WTC11 (cell line): Measurements from ENCODE around the gene CBY1. TPM values are rescaled to one million over a fixed set of nuclear protein-coding genes. Genes with fewer than 3 reads are reported as not detected.

ENCODE experiments used
- ATAC-seq: fragments of 200-7000 bp; cut with Tn5 transposase; 2 replicates; pipeline ENCODE4 v1.10.0; 2021; ENCODE audit warnings: mild to moderate bottlenecking, moderate library complexity
- CTCF ChIA-PET: fragments of 300-600 bp; sonication (Branson Sonifier 250); formaldehyde crosslinking; loops from one replicate; lab custom pipeline; 2021; ENCODE audit warnings: antibody characterized with exemption; lab: Charles Lee
- POLR2A ChIA-PET: fragments of 350-600 bp; sonication (Branson Sonifier 250); formaldehyde crosslinking; loops from one replicate; lab custom pipeline; 2021; ENCODE audit warnings: antibody characterized with exemption; lab: Charles Lee
- DNase-seq: peaks from one replicate; pipeline ENCODE4 v3.0.0; 2021; ENCODE audit warnings: low spot score
- H3K27ac Mint-ChIP-seq: 2 replicates; pipeline ENCODE4 v1.8.0; 2021; ENCODE audit warnings: mixed read lengths
- H3K27me3 Mint-ChIP-seq: 2 replicates; pipeline ENCODE4 v1.8.0; 2021; ENCODE audit warnings: low read depth, mild to moderate bottlenecking, moderate library complexity, mixed read lengths
- H3K36me3 Mint-ChIP-seq: 2 replicates; pipeline ENCODE4 v1.8.0; 2021; ENCODE audit warnings: mixed read lengths
- H3K4me1 Mint-ChIP-seq: 2 replicates; pipeline ENCODE4 v1.8.0; 2022; ENCODE audit warnings: mixed read lengths
- H3K4me3 Mint-ChIP-seq: 2 replicates; pipeline ENCODE4 v1.8.0; 2021; ENCODE audit warnings: mild to moderate bottlenecking, moderate library complexity, mixed read lengths
- H3K9me3 Mint-ChIP-seq: 2 replicates; pipeline ENCODE4 v1.8.0; 2021; ENCODE audit warnings: mixed read lengths
- CBFB ChIP-seq: sonication (generic); formaldehyde crosslinking; IDR thresholded peaks from 2 replicates; pipeline ENCODE4 v1.8.1; 2022; ENCODE audit warnings: mild to moderate bottlenecking, low read depth, missing genetic modification reagents
- CDX4 ChIP-seq: fragments of 250-450 bp; sonication (Bioruptor Pico); IDR thresholded peaks from 2 replicates; pipeline ENCODE4 v1.9.0; 2021; ENCODE audit warnings: moderate library complexity, mild to moderate bottlenecking, inconsistent platforms, borderline replicate concordance
- EMX1 ChIP-seq: fragments of 250-450 bp; sonication (Bioruptor Pico); IDR thresholded peaks from 2 replicates; pipeline ENCODE4 v1.8.0; 2021; ENCODE audit warnings: mild to moderate bottlenecking
- HMGXB4 ChIP-seq: sonication (generic); formaldehyde crosslinking; IDR thresholded peaks from 2 replicates; pipeline ENCODE4 v1.8.1; 2023; ENCODE audit warnings: mild to moderate bottlenecking, moderate library complexity, missing genetic modification reagents
- NR1H2 ChIP-seq: sonication (generic); formaldehyde crosslinking; IDR thresholded peaks from 2 replicates; pipeline ENCODE4 v1.9.0; 2021; ENCODE audit warnings: mild to moderate bottlenecking, moderate library complexity, missing genetic modification reagents
- SMAD4 ChIP-seq: sonication (generic); formaldehyde crosslinking; IDR thresholded peaks from 2 replicates; pipeline ENCODE4 v1.8.0; 2022; ENCODE audit warnings: mild to moderate bottlenecking, missing genetic modification reagents
- SP1 ChIP-seq: sonication (generic); formaldehyde crosslinking; conservative IDR thresholded peaks from 2 replicates; pipeline ENCODE4 v1.8.1; 2022; ENCODE audit warnings: missing genetic modification reagents
- TCF7 ChIP-seq: sonication (generic); formaldehyde crosslinking; IDR thresholded peaks from 2 replicates; pipeline ENCODE4 v1.8.0; 2022; ENCODE audit warnings: mild to moderate bottlenecking, low read depth, missing genetic modification reagents, moderate library complexity
- TEAD1 ChIP-seq: sonication (generic); formaldehyde crosslinking; IDR thresholded peaks from 2 replicates; pipeline ENCODE4 v1.8.0; 2022; ENCODE audit warnings: mild to moderate bottlenecking, missing genetic modification reagents
- TP53 ChIP-seq: sonication (generic); formaldehyde crosslinking; IDR thresholded peaks from 2 replicates; pipeline ENCODE4 v1.8.1; 2023; ENCODE audit warnings: mild to moderate bottlenecking, missing genetic modification reagents
- ZBTB43 ChIP-seq: sonication (generic); formaldehyde crosslinking; IDR thresholded peaks from 2 replicates; pipeline ENCODE4 v1.8.1; 2023; ENCODE audit warnings: mild to moderate bottlenecking, missing genetic modification reagents
- ZNF232 ChIP-seq: sonication (generic); formaldehyde crosslinking; IDR thresholded peaks from 2 replicates; pipeline ENCODE4 v1.8.0; 2022; ENCODE audit warnings: mild to moderate bottlenecking, missing genetic modification reagents
- ZNF263 ChIP-seq: sonication (generic); formaldehyde crosslinking; IDR thresholded peaks from 2 replicates; pipeline ENCODE4 v1.8.1; 2022; ENCODE audit warnings: low read depth, mild to moderate bottlenecking, moderate library complexity, missing genetic modification reagents
- ZNF281 ChIP-seq: sonication (generic); formaldehyde crosslinking; IDR thresholded peaks from 2 replicates; pipeline ENCODE4 v1.8.0; 2023; ENCODE audit warnings: mild to moderate bottlenecking, missing genetic modification reagents
- ZNF396 ChIP-seq: fragments of 250-450 bp; sonication (Bioruptor Pico); IDR thresholded peaks from 2 replicates; pipeline ENCODE4 v1.8.0; 2021; ENCODE audit warnings: mild to moderate bottlenecking, moderate library complexity, borderline replicate concordance
- ZNF416 ChIP-seq: fragments of 250-450 bp; sonication (Bioruptor Pico); IDR thresholded peaks from 2 replicates; pipeline ENCODE4 v1.9.0; 2021; ENCODE audit warnings: mild to moderate bottlenecking, inconsistent platforms
- ZNF423 ChIP-seq: fragments of 250-450 bp; sonication (Bioruptor Pico); IDR thresholded peaks from 2 replicates; pipeline ENCODE4 v2.1.2; 2022; ENCODE audit warnings: mild to moderate bottlenecking, moderate library complexity
- ZNF512 ChIP-seq: sonication (generic); formaldehyde crosslinking; IDR thresholded peaks from 2 replicates; pipeline ENCODE4 v1.8.1; 2022; ENCODE audit warnings: missing genetic modification reagents, borderline replicate concordance
- total RNA-seq: library from RNA; stranded (reverse); gene quantifications from 3 replicates; pipeline ENCODE4 v1.2.3, GENCODE V29; 2021
- TF ChIP-seq, protein P1 (sequence below): fragments of 250-450 bp; sonication (Bioruptor Pico); IDR thresholded peaks from 2 replicates; pipeline ENCODE4 v1.9.0; 2021; ENCODE audit warnings: mild to moderate bottlenecking

The CBY1 gene
- total RNA-seq, 1 experiment from 2014 or later: 26.5 TPM

GRCh38 chr22:38694049-38694448 is 37.6 kb downstream of the CBY1 start (continued):
- TF ChIP-seq, protein P1, sequence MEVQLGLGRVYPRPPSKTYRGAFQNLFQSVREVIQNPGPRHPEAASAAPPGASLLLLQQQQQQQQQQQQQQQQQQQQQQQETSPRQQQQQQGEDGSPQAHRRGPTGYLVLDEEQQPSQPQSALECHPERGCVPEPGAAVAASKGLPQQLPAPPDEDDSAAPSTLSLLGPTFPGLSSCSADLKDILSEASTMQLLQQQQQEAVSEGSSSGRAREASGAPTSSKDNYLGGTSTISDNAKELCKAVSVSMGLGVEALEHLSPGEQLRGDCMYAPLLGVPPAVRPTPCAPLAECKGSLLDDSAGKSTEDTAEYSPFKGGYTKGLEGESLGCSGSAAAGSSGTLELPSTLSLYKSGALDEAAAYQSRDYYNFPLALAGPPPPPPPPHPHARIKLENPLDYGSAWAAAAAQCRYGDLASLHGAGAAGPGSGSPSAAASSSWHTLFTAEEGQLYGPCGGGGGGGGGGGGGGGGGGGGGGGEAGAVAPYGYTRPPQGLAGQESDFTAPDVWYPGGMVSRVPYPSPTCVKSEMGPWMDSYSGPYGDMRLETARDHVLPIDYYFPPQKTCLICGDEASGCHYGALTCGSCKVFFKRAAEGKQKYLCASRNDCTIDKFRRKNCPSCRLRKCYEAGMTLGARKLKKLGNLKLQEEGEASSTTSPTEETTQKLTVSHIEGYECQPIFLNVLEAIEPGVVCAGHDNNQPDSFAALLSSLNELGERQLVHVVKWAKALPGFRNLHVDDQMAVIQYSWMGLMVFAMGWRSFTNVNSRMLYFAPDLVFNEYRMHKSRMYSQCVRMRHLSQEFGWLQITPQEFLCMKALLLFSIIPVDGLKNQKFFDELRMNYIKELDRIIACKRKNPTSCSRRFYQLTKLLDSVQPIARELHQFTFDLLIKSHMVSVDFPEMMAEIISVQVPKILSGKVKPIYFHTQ (CRISPR knock-in tag): no peak
- TF ChIP-seq ZNF232 (CRISPR knock-in tag) (no peak), SP1 (CRISPR knock-in tag) (no peak), ZNF423 (CRISPR knock-in tag) (no peak), TEAD1 (CRISPR knock-in tag) (no peak), ZNF416 (CRISPR knock-in tag) (no peak)

GRCh38 chr22:38694940-38695339 is 38.5 kb downstream of the CBY1 start:
- peaks cover 29% of the 10 kb centered on the region for H3K4me1 Mint-ChIP-seq
- no peak overlapping the region for H3K27ac Mint-ChIP-seq
- H3K27me3 Mint-ChIP-seq: no peaks in the 10 kb centered on the region
- H3K36me3 Mint-ChIP-seq: peaks cover 16% of the 10 kb centered on the region
- no peak overlapping the region for H3K4me3 Mint-ChIP-seq
- ChIA-PET POLR2A (interaction anchor here (0.6 kb wide), 1 partner anchor 12 kb away, joined by 3 read pairs; no protein-coding TSS in a partner anchor), CTCF (interaction anchor here (0.7 kb wide), 3 partner anchors 38 to 267 kb away, joined by 3 to 4 read pairs (median 4); no protein-coding TSS in a partner anchor)
- no peaks in the 10 kb centered on the region for H3K9me3 Mint-ChIP-seq
- ATAC-seq (no peak), DNase-seq (no peak)
- TF ChIP-seq SMAD4 (no peak), ZNF396 (CRISPR knock-in tag) (no peak), ZBTB43 (CRISPR knock-in tag) (no peak), EMX1 (CRISPR knock-in tag) (no peak), TP53 (CRISPR knock-in tag) (no peak), ZNF263 (no peak), NR1H2 (CRISPR knock-in tag) (no peak), CDX4 (CRISPR knock-in tag) (no peak), CBFB (CRISPR knock-in tag) (no peak), ZNF281 (CRISPR knock-in tag) (no peak), TCF7 (no peak), HMGXB4 (CRISPR knock-in tag) (no peak), ZNF512 (CRISPR knock-in tag) (no peak)
